CD4-positive, CD25-positive, alpha-beta regulatory T cell (primary cell): ENCODE measurements around the gene INHBE. TPM values are rescaled to one million over a fixed set of nuclear protein-coding genes. Genes with fewer than 3 reads are reported as not detected.

Experiments
- ATAC-seq, 2 donors: fragments of 150-1000 bp; cut with Tn5 transposase; one replicate each; pipeline ENCODE4 v1.10.0; 2021; ENCODE audit warnings: low read depth in 2 of 2, moderate number of reproducible peaks in 2 of 2, moderate library complexity in 1 of 2
- DNase-seq, 3 donors: peaks; one replicate each; pipeline versions ENCODE4 v3.0.0 to v3.0.0-alpha.2; 2012 to 2022; ENCODE audit warnings: mixed read lengths in 1 of 3
- H3K27ac ChIP-seq: one replicate; pipeline ENCODE4 v1.7.0; 2013; ENCODE audit warnings: mild to moderate bottlenecking, low read length; ENCODE audit not compliant: insufficient read depth, poor library complexity, severe bottlenecking
- H3K27me3 ChIP-seq: one replicate; pipeline ENCODE4 v1.7.0; 2013; ENCODE audit warnings: low read length; ENCODE audit not compliant: control insufficient read depth, insufficient read depth
- H3K36me3 ChIP-seq: one replicate; pipeline ENCODE4 v1.7.0; 2013; ENCODE audit warnings: mild to moderate bottlenecking, low read length, moderate library complexity; ENCODE audit not compliant: control insufficient read depth, insufficient read depth
- H3K4me1 ChIP-seq: 2 replicates; pipeline ENCODE4 v1.7.0; 2013; ENCODE audit warnings: mild to moderate bottlenecking, low read length; ENCODE audit not compliant: insufficient read depth, control insufficient read depth, poor library complexity, severe bottlenecking
- H3K4me3 ChIP-seq: one replicate; pipeline ENCODE4 v1.7.0; 2013; ENCODE audit warnings: low read depth, mild to moderate bottlenecking, low read length, moderate library complexity
- H3K9me3 ChIP-seq, 2 experiments: 1 replicate in 1 of 2; 2 replicates in 1 of 2; pipeline ENCODE4 v1.7.0; 2013; ENCODE audit warnings: low read length in 2 of 2, mild to moderate bottlenecking in 1 of 2, moderate library complexity in 1 of 2; ENCODE audit not compliant: control insufficient read depth in 2 of 2
- H3K27ac Mint-ChIP-seq, 3 donors: one replicate each; pipeline ENCODE4 v1.8.0; 2020 to 2022; ENCODE audit warnings: mild to moderate bottlenecking in 3 of 3, mixed read lengths in 3 of 3, moderate library complexity in 2 of 3
- H3K27me3 Mint-ChIP-seq: one replicate; pipeline ENCODE4 v1.8.0; 2022; ENCODE audit warnings: mild to moderate bottlenecking, mixed read lengths
- H3K36me3 Mint-ChIP-seq: one replicate; pipeline ENCODE4 v1.8.0; 2020; ENCODE audit warnings: mixed read lengths
- H3K4me1 Mint-ChIP-seq, 4 donors: one replicate each; pipeline ENCODE4 v1.8.0; 2020 to 2022; ENCODE audit warnings: mixed read lengths in 4 of 4, mild to moderate bottlenecking in 1 of 4
- H3K4me3 Mint-ChIP-seq, 4 donors: one replicate each; pipeline ENCODE4 v1.8.0; 2020 to 2022; ENCODE audit warnings: mild to moderate bottlenecking in 4 of 4, mixed read lengths in 4 of 4, moderate library complexity in 3 of 4
- H3K9me3 Mint-ChIP-seq, 7 donors: one replicate each; pipeline ENCODE4 v1.8.0; 2020 to 2022; ENCODE audit warnings: mixed read lengths in 7 of 7, mild to moderate bottlenecking in 3 of 7, moderate library complexity in 2 of 7
- polyA plus RNA-seq, 4 donors: library from polyadenylated mRNA; unstranded; fragments of 300-500 nt; fragmentation: Illumina TruSeq; gene quantifications; one replicate each; pipeline ENCODE4 v1.2.3, GENCODE V29; 2021
- total RNA-seq: library from RNA; stranded (reverse); gene quantifications from one replicate; pipeline ENCODE4 v1.2.3, GENCODE V29; 2022

INHBE gene
- total and polyA plus RNA-seq, 5 donors from 2014 or later = 0.06 TPM; not detected in 4

GRCh38 chr12:57474862-57475261 is 19.8 kb downstream of the INHBE start:
- ATAC-seq (no peak), DNase-seq (no peak)
- Histone ChIP-seq H3K27ac (no peak overlapping the region), H3K36me3 (peaks cover 54% of the 10 kb centered on the region), H3K4me1 (peaks cover 80% of the 10 kb centered on the region), H3K9me3 (no peaks in the 10 kb centered on the region), H3K27me3 (no peaks in the 10 kb centered on the region), H3K4me3 (peak overlapping the region; percentile 43)
- Mint-ChIP-seq H3K4me1 (peaks cover 11 to 81% (median 59%) of the 10 kb centered on the region in 4 donors), H3K4me3 (peak overlapping the region; percentile 82 to 89 (median 86)), H3K9me3 (no peaks in the 10 kb centered on the region), H3K27ac (peak overlapping the region; percentile 83 to 97 (median 88)), H3K36me3 (peaks cover 46% of the 10 kb centered on the region), H3K27me3 (no peaks in the 10 kb centered on the region)

GRCh38 chr12:57475271-57476161 is 20.4 kb downstream of the INHBE start:
- Mint-ChIP-seq H3K4me1 (peaks cover 13 to 87% (median 64%) of the 10 kb centered on the region in 4 donors), H3K36me3 (peaks cover 46% of the 10 kb centered on the region), H3K9me3 (no peaks in the 10 kb centered on the region), H3K4me3 (peak overlapping the region in 3 of 4 donors; percentile 90 to 100 (median 100)), H3K27me3 (no peaks in the 10 kb centered on the region), H3K27ac (peak overlapping the region; percentile 79 to 99 (median 88))
- Histone ChIP-seq H3K9me3 (no peaks in the 10 kb centered on the region), H3K27me3 (no peaks in the 10 kb centered on the region), H3K36me3 (peaks cover 49% of the 10 kb centered on the region), H3K4me1 (peaks cover 87% of the 10 kb centered on the region), H3K27ac (peak overlapping the region; percentile 97), H3K4me3 (peak overlapping the region; percentile 93)
- ATAC-seq = no peak
- no peak for DNase-seq

GRCh38 chr12:57476162-57476992 is 21.3 kb downstream of the INHBE start:
- DNase-seq (peak; percentile 38 to 77 (median 59)), ATAC-seq (peak in 1 of 2 donors; percentile 33)
- peaks cover 42% of the 10 kb centered on the region for H3K36me3 Mint-ChIP-seq
- H3K4me1 Mint-ChIP-seq = peaks cover 17 to 89% (median 69%) of the 10 kb centered on the region in 4 donors
- H3K9me3 Mint-ChIP-seq = no peaks in the 10 kb centered on the region
- peaks cover 94% of the 10 kb centered on the region for H3K4me1 ChIP-seq
- no peaks in the 10 kb centered on the region for H3K27me3 ChIP-seq
- H3K4me3 Mint-ChIP-seq = peak overlapping the region; percentile 90 to 100 (median 100)
- no peaks in the 10 kb centered on the region for H3K27me3 Mint-ChIP-seq
- H3K9me3 ChIP-seq = no peaks in the 10 kb centered on the region
- H3K4me3 ChIP-seq = peak overlapping the region; percentile 93
- H3K27ac Mint-ChIP-seq = peak overlapping the region; percentile 99 to 100 (median 99)
- H3K36me3 ChIP-seq = peaks cover 40% of the 10 kb centered on the region
- H3K27ac ChIP-seq = peak overlapping the region; percentile 97

GRCh38 chr12:57476993-57477709 is 22.0 kb downstream of the INHBE start:
- peaks cover 42% of the 10 kb centered on the region for H3K36me3 Mint-ChIP-seq
- ATAC-seq (peak in 1 of 2 donors; percentile 17), DNase-seq (peak in 2 of 3 donors; percentile 42 to 67)
- H3K4me1 Mint-ChIP-seq = peaks cover 17 to 89% (median 69%) of the 10 kb centered on the region in 4 donors
- H3K27ac Mint-ChIP-seq = peak overlapping the region; percentile 99 to 100 (median 99)
- H3K4me1 ChIP-seq = peaks cover 92% of the 10 kb centered on the region
- H3K4me3 Mint-ChIP-seq = peak overlapping the region; percentile 90 to 100 (median 100)
- H3K27me3 Mint-ChIP-seq = no peaks in the 10 kb centered on the region
- H3K9me3 Mint-ChIP-seq = no peaks in the 10 kb centered on the region
- H3K4me3 ChIP-seq = peak overlapping the region; percentile 93
- no peaks in the 10 kb centered on the region for H3K27me3 ChIP-seq
- H3K36me3 ChIP-seq = peaks cover 32% of the 10 kb centered on the region
- peak overlapping the region; percentile 97 for H3K27ac ChIP-seq
- H3K9me3 ChIP-seq = no peaks in the 10 kb centered on the region

GRCh38 chr12:57477710-57478681 is 22.9 kb downstream of the INHBE start:
- Mint-ChIP-seq H3K9me3 (no peaks in the 10 kb centered on the region), H3K36me3 (peaks cover 35% of the 10 kb centered on the region), H3K27ac (peak overlapping the region; percentile 99 to 100 (median 99)), H3K4me3 (peak overlapping the region; percentile 90 to 100 (median 100)), H3K4me1 (peaks cover 17 to 81% (median 64%) of the 10 kb centered on the region in 4 donors), H3K27me3 (no peaks in the 10 kb centered on the region)
- ATAC-seq (peak; percentile 41 to 42), DNase-seq (peak; percentile 57 to 77 (median 59))
- H3K9me3 ChIP-seq = no peaks in the 10 kb centered on the region
- H3K36me3 ChIP-seq = peaks cover 24% of the 10 kb centered on the region
- peak overlapping the region; percentile 93 for H3K4me3 ChIP-seq
- H3K27ac ChIP-seq = peak overlapping the region; percentile 97
- H3K4me1 ChIP-seq = peaks cover 87% of the 10 kb centered on the region
- no peaks in the 10 kb centered on the region for H3K27me3 ChIP-seq

- ATAC-seq (no peak), DNase-seq (no peak)
- Mint-ChIP-seq H3K27ac (peak overlapping the region; percentile 99 to 100 (median 99)), H3K9me3 (no peaks in the 10 kb centered on the region), H3K4me3 (peak overlapping the region; percentile 90 to 100 (median 100)), H3K4me1 (peaks cover 17 to 78% (median 58%) of the 10 kb centered on the region in 4 donors), H3K36me3 (peaks cover 33% of the 10 kb centered on the region), H3K27me3 (no peaks in the 10 kb centered on the region)
- H3K4me3 ChIP-seq = peak overlapping the region; percentile 93
- peaks cover 79% of the 10 kb centered on the region for H3K4me1 ChIP-seq
- peak overlapping the region; percentile 97 for H3K27ac ChIP-seq
- H3K27me3 ChIP-seq = no peaks in the 10 kb centered on the region
- peaks cover 16% of the 10 kb centered on the region for H3K36me3 ChIP-seq
- no peaks in the 10 kb centered on the region for H3K9me3 ChIP-seq
These were observed 23.9 kb downstream of the INHBE start for GRCh38 chr12:57479043-57479375.
